ENCODE results near the gene LSMEM2. TPM values are rescaled to one million over a fixed set of nuclear protein-coding genes. Genes with fewer than 3 reads are reported as not detected.
"Not testable (repeated sequence)": the region's sequence is repeated elsewhere in the genome, so short reads cannot be mapped to it uniquely, and the experiment has no call there.

The LSMEM2 gene
- total RNA-seq, 1 experiment from 2014 or later: not detected

DNA sequence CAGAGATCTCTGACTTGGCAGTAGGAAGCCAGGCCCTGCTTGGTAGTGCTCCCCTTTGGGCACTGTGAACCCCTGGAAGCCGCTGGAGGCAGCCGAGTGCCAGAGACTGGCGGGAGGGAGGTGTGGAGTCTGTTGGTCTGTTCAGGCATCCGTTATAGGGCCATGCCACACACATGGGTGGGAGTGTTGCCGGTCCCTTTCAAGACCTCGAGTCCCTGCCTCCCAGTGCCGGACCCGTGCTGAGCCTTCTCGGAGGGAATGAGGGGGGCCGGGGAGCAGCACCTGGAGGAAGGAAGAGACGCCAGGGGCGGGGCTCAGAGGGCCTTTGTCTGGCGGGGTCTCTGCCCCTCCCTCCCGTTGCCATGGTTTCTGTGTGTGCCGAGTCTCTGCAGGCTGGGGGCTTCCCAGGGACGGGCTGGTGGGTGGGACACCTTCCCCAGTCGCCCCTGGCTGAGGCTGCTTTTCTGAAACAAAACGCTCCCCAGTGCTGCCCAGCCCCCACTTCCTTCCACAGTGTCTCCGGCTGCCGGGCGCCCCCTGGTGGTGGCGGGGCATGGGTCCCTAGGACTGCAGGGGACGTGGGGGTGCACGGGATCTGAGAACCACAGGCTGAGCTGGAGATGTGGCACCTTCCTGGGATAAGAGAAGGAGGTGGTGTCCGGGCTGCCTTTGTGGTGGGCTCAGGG is 32.9 kb upstream of the LSMEM2 start:
- DNase-seq (ENCODE audit: low read depth): peak; percentile 62

DNA sequence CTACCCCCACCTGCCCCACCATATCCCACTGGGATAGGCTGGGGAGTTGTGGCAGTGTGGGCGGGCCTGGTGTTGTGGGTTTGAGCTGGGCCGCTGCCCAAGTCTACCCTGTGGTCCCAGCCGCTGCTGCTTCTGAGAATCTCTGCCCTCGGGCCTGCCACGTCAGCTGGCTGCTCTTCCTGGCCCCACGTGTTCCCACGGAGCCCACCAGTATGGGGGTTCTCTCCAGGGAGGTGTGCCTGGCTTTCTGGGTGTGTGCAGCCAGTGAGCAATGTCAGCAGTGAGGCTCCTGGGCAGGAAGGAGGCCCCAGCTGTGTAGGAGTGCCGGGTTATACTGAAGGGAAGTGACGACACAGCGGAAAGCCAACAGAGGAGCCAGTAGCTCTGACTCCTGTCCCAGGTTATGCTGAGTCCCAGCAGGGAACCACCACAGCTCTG is 32.4 kb upstream of the LSMEM2 start:
- DNase-seq (ENCODE audit: low read depth): peak; percentile 100

DNA sequence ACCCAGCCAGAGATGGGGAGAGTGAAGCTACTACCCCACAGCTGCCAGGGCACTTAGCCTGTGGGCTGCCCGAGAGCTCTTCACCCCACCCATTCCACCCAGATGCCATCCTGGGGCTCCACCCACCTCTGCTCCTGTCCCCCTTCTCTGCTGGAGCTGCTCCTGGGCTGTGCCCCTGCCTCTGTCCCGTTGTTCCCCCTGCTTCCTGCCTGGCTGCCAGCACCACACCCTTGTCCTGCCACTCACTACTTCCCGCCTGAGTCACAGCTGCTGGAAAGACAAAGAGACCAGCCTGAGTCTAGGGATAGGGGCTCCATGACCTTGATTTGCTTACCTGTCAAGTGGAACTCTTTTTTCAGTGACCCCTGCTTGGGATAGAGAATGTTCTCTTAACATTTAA is 30.5 kb upstream of the LSMEM2 start:
- no peak for DNase-seq (ENCODE audit: low read depth)

DNA sequence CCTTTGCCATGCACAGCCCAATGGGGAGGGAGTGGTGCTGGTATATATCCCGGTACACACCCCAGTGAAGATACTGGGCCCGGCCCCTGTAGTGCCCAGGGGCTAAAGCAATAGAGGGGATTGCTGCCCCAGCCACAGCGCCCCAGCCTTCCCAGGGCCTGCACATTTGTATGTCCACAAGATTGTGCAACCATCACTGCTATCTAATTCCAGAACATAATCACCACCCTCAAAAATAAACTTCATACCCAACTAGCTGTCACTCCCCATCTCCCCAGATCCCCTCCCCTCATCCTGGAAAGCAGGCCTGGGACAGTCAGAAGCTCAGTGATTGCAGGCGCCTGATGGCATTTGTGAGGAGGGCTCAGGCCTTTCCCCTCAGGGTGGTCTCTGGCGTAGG is 29.4 kb upstream of the LSMEM2 start:
- no peak for DNase-seq (ENCODE audit: low read depth)

DNA sequence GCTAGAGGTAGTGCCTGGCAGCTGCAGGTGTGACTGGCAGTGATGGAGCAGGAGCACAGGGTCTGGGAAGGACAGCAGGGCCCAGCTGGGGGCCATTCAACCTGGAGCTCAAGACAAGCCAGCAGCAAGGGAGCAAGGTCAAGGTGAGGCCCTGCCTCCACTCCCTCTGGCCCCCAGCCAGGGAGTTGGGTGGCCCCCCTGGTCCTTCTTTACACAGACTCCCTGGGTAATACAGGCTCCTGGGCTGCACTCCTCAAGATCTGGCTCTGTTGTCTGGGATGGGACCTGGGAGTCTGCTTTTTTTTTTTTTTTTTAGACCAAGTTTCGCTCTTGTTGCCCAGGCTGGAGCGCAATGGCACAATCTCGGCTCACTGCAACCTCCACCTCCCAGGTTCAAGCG is 28.4 kb upstream of the LSMEM2 start:
- no peak for DNase-seq (ENCODE audit: low read depth)

DNA sequence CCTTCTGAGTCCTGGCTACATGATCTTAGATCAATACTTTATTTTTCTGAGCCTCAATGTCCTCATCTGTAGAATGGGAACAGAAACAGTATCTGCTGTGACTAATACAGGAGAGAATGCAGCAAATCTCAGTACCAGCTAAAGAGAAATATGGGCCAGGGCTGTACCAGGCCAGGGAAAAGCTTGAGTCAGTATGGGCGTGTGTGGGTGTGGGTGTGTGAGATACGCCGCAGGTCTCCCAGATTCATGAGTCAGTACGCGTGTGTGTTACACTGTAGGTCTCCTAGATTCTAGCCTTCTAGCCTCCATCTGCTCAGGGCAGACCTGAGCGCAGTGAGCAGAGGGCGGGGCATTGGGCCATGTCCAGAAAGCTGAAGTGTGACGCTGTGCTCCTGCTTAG is 27.7 kb upstream of the LSMEM2 start:
- peak; percentile 76 for DNase-seq (ENCODE audit: low read depth)

DNA sequence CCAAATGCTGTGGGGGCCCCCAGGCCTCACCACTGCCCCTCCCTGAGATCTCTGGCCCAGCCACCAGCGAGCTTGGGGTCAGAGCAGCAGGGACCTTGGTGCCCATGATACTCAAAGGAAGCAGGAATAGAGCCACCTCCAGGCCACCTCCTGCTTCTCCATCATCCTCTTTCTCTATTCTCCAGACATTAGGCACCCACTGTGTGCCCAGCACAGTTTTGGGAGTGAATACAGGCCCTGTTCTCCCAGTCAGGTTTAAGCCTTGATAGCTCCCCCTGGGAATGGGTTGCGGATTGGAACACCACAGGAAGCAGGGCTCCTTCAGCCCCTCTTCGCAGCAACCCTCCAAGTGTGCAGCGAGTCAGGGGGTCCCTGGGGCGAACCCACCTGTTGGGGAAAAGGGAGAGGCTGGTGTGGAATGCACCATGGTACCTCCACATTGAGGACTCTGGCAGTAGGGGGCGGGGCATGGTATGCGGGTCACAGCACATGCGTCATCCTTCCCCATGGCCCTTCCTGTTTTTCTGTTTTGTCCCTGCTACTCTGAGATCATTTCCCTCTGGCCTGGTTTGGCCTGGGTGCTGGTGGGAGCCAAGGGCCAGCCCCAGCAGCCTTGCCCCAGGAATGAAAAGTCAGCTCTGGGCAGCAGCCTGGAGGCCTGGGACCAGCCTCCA is 24.2 kb upstream of the LSMEM2 start:
- DNase-seq (ENCODE audit: low read depth): no peak

DNA sequence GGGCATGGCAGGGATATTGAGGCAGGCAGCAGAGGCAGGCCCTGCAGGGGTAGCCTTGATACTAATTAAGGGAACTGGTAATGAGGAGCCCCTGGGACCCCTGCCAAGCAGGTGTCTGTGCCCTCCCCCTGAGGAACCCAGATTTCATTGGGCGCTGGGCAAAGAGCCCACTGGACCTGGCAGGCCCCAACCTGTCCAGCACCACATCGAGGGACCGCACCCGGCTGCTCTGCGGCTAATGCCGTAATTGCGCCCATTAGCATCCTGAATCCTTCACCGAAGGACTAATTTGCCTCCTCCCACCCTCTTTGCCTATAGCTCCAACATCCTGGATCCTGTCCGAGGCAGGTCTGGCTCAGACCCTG is 23.7 kb upstream of the LSMEM2 start:
- no peak for DNase-seq (ENCODE audit: low read depth)

DNA sequence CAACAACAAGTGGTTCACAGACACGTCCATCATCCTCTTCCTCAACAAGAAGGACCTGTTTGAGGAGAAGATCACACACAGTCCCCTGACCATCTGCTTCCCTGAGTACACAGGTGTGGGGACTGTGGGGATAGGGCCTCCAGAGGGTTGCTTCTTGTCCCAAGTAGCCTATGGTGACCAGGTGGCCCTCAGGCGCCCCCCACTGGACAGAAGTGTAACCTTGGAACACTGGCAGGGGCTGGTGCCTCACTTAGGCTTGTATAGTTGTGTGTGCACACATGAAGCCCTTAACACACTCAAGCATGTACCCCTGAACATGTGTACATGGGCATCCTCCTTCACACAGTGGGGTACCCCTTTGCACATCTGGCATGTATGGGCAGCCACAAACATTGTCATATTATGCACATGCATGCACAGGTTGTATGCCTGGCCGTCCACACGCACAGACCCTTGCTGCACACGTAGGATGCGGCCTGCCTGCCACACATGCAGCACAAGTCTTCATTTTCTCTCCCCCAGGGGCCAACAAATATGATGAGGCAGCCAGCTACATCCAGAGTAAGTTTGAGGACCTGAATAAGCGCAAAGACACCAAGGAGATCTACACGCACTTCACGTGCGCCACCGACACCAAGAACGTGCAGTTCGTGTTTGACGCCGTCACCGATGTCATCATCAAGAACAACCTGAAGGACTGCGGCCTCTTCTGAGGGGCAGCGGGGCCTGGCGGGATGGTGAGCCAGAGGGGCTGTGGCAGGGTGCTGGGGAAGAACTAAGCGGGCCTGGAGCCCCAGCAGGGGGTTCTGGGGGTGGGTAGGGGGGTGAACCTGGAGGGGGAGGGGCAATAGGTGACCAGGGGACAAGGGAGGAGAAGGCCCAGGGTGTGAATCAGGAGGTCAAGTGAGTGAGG is 21.7 kb upstream of the LSMEM2 start:
- DNase-seq (ENCODE audit: low read depth): no peak

DNA sequence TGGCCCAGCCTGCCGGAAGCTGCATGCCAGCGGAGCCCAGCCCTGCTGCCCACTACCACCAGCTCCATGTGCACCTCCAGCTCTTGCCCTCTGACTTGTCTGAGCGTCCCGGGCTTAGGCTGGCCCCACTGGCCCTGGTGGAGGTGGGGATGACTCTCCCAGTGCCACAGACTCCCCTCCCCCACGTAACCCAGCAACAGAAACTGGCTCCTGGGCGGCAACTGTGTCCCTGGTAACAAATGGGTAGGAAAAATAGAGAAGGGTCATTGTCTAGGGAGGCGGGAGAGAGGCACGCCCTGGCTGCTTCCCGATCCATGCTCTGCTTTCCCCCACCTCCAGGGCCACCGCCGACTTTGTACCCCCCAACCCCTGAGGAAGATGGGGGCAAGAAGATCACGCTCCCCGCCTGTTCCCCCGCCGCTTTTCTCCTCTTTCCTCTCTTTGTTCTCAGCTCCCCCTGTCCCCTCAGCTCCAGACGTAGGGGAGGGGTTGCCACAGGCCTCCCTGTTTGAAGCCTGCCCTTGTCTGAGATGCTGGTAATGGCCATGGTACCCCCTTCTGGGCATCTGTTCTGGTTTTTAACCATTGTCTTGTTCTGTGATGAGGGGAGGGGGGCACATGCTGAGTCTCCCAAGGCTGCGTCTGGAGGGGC is 20.7 kb upstream of the LSMEM2 start:
- DNase-seq (ENCODE audit: low read depth): no peak

DNA sequence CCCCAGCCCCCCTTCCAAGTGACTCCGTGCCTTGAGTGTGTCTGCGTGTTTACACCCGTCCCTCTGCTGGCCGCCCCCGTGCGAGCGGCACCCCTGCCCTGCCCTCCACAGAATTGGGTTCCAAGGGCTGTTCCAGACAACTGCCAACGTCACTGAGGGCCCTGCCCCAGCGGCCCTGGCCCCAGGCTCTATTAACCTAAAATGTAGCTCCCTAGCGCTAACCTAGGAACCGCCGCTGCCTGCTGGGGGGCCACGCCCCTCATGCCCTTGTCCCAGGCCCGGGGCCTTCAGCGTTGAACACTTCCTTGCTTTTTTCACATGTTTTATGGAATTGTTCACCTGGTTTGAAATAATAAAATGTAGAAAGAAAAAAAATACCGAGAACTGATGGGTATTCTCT is 19.9 kb upstream of the LSMEM2 start:
- no peak for DNase-seq (ENCODE audit: low read depth)

DNA sequence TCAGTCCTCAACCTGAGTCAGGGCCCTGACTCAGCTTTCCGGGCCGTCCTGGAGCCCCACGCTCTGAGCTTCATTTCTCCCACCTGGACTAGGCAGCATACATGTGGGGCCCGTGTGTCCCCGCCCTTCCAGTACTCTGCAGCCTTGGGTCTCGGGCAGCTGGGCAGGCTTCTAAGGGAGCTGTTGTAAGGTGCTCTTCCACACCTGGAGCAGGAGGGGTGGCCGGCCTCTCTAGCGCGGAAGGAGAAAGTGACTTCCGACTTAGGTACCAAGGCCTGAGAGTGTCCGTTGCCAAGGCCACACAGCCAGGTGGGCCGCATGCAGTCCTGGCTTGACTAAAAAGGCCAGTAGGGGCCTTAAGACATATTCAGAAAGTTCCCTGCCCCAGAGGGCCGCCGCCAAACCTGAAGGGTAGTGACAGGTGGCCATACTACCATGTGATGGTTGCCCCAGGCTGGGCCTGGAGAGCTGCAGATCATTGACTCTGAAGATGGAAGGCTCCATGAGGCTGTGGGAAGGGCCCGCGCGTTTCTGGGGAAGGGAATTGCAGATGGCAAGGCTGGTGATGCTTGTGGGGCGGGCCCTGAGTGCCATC is 19.4 kb upstream of the LSMEM2 start:
- no peak for DNase-seq (ENCODE audit: low read depth)

DNA sequence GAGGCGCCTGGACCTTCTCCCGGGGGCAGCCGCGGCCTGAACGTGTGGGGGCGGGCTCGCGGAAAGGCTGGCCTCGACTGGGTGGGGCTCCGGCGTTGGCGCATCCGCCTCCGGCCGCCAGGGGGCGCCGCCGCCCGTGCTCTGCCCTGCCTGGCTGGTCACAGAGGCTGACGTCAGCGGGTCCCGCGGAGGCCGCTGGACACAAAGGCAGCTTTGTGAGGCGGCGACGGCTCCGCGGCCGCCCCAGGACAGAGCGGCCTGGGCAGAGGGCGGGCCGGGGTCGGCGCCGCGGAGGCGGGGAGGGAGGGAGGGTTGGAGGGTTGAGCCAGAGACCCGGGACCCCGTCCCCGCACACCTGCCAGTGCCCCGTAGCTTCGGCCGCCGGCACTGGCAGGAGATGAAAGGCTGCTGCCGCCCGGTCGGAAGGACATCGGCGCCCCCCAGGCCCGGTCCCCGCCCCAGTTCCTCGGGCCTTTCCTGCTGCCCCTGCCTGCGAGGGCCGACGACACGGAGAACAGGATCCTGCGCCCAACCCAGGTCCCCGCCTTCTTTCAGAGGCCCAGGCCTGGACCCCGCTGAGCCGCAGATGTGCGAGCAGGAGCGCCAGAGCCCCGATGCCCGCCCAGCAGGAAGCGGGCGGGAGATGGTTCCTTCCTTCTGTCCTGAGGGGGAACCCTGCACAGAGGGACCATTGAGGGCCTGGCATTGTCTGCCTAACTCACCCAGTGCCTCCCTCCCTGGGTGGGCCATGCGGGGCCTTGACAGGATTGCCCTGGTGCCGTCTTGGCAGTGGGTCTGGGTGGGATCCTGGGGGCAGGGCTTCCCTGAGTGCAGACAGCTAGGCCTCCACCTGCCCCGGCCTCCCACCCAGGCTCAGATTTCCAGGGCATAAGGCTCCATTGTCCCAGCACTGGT is 18.6 kb upstream of the LSMEM2 start:
- peak; percentile 89 for DNase-seq (ENCODE audit: low read depth)

DNA sequence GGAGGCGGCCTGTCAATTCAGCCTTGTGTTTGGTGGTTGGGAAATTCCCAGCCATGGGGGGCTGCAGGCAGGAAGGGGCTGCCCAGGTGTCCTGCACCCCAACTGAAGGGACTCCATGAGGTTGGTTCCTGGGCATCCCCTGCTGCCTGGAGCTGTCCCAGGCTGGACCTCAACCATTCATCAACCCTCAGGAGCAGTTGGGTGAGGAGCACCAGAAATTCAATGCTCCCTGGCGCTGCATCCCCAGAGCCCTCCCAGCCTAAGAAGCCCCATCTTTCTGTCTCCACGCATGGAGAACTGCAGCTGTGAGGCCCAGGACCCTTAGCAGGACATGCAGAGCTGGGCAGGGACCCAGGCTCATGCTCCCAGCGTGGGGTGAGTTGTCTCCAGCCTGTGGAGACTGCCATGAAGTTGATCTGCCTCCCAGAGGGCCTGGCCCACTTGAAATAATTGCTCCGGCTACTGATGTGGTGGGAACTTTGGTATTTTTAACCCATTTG is 17.9 kb upstream of the LSMEM2 start:
- no peak for DNase-seq (ENCODE audit: low read depth)

DNA sequence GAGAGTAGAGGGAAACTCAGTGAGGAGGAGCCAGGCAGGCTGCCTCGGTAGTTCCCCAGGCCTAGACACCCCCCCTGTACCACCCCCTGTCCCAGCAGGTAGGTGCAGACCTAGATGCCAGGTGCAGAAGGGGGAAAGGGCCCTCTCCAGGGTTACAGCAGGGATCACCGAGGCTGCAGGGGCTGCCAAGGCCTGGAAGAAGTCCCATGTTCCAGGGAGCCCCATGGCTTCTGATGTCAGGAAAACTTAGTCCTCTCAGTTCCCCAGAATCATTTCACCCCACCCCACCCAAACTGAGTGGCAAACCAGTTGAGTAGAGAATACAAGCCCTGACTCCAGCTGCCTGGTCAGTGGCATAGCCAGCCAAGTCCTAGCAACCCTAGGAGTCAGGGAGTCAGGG is 17.4 kb upstream of the LSMEM2 start:
- DNase-seq (ENCODE audit: low read depth): no peak

DNA sequence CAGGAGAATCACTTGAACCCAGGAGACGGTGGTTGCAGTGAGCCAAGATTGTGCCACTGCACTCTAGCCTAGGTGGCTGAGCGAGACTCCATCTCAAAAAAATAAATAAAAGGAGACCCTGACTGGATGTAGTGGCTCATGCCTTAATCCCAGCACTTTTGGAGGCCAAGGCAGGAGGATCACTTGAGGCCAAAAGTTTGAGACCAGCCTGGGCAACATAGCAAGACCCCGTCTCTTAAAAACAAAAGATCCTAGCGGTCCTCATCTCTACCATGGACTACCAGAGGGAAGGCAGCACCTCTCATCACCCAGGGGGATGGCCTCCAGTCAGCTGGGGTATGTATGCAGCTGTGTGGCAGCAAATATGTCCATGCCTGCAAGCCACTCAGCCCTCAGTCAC is 16.7 kb upstream of the LSMEM2 start:
- not testable (repeated sequence) for DNase-seq (ENCODE audit: low read depth)

DNA sequence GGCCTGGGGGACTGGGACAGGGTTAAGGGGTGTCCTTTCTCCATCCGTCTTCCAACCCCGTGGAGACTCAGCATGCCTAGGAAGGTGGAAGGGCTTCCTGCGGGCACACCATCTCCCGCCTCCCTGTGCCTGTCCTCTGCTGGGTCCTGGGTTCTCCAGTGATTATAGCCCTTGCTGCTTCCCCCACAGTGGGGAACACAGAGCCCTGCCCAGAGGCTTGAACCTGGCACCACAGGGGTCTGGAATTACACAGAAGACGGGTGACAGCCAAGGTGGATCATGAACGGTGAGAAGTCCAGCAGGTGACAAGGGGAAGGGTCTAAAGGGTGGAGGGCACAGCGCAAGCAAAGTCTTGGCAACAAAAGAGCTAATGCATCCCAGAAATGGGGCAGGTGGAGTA is 16.1 kb upstream of the LSMEM2 start:
- DNase-seq (ENCODE audit: low read depth): no peak

DNA sequence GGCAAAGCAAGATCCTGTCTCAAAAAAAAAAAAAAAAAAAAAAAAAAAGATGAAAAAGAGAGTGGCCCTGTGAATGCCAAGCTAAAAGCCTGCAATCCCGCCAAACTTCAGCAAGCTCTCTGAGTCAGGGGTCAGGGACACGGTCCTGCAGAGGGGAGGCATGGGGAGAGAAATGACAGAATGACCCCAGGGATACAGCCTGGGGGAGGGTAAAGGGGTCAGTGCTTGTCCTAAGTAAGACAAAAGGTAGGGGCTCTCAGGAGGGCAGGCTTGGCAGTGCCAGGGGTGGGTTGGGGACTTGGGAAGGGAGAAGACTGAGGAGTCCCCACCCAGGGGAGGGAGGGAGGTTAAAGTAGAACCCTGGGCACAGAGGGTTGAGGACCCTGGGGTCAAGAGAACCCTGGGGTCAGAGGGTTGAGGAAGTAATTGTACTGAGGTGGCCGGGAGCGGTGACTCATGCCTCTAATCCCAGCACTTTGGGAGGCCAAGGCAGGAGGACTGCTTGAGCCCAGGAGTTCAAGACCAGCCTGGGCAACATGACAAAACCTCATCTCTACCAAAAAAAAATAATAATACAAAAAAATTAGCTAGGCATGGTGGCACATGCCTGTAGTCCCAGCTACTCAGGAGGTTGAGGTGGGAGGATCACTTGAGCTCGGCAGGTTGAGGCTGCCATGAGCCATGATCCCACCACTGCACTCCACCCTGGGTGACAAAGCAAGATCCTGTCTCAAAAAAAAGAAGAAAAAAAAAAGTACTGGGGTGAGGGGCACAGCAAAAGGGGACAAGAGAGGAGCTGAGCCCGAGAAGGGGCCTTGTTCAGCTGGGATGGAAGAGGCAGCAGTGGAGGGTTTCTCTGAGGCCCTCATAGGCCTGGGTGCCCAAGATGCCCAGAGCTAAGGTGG is 15.2 kb upstream of the LSMEM2 start:
- no peak for DNase-seq (ENCODE audit: low read depth)

DNA sequence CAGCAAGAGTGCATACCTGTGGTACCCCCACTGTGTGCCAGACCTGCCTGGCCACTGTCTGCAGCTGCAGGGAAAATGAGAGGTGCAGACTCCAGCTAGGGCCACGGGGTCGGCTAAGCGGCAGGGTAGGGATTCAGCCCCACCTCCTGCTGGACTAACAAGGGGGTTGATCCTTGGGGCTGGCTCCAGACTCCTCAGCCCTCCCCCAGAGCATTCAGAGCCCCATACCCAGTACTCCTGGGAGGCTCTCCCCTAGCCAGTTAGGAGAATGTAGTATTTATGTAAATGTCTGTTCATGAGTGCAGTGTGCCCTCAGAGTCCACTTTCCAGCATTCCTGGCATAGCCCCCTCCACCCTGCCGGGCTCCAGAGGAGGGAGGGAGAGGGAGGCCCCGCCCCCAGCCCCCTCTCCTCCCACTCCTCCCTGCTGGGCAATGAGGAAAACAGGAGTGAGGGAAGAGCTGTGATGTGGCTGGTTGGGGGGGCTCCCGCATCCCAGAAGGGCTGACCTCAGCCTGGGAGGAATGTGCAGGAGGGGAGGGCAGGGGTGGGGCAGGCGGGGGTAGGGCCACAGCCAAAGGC is 14.4 kb upstream of the LSMEM2 start:
- DNase-seq (ENCODE audit: low read depth): peak; percentile 72

Measured in RPMI7951 (cell line).